HG02759 (cell line): ENCODE measurements around the gene TCF7L2.

Experiments used
- ATAC-seq: cut with Tn5 transposase; IDR thresholded peaks from one replicate; pipeline ENCODE4 v1.9.1; 2021; ENCODE audit warnings: mild to moderate bottlenecking, moderate library complexity; ENCODE audit not compliant: unreplicated experiment

The TCF7L2 gene

DNA sequence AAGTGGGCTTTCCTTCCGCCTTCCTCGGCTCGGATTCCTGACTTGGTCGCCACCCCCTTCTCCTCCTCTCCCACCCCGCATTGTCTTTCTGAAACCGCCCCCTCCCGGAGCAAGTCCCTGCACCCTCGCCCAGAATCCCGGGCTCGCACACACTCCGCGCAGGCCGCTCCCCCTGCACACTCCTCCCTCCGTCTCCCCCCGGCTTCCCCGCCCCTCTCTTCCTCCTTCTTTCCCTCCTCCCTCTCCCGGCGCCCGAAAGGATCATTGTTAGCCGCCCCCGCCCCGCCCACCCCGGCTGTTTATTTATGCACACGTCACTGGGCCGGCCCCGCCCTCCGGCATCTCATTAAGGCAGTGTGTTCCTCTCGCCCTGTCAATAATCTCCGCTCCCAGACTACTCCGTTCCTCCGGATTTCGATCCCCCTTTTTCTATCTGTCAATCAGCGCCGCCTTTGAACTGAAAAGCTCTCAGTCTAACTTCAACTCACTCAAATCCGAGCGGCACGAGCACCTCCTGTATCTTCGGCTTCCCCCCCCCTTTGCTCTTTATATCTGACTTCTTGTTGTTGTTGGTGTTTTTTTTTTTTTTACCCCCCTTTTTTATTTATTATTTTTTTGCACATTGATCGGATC, at the start of gene TCF7L2:
Gene TCF7L2, plus strand, starts transcription at position 373 of the 633 bp plus-strand sequence. CDS start 510 bp downstream, outside the sequence.
- ATAC-seq: peak; percentile 54

DNA sequence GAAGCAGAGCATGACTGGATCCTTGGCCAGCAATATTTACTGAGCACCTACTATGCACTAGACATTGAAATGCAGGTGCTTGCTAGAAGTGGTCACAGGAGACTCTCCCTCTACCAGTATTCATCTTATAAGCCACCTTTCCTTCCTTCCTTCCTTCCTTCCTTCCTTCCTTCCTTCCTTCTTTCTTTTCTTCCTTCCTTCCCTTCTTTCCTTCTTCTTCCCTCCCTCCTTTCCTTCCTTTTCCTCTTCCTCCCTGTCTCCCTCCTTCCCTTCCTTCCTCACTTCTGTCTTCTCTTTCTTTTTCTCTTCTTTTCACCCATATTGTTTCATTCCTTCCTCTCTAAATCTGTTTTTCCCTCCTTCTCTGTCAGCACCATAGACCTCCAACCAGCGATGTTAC, 47.3 kb upstream of the TCF7L2 start:
- ATAC-seq: no peak

DNA sequence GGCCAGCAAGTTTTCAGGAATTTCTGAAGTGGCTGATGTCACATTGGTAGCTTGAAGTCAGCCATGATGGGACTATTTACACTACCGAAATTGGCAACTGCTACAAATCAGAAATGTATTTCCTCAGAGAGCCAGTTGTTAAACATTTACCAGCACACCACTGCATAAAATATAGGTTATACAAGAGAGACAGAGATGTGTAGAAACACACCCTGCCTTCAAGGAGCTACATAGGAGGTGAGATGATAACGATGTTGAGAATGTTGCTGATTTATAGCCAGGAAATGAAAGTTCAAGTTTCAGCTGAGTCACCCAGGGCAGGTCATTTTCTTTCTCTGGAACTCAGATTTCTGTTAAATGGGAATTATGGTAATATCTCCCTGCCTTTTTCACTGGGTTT, 46.0 kb upstream of the TCF7L2 start:
- ATAC-seq: no peak

DNA sequence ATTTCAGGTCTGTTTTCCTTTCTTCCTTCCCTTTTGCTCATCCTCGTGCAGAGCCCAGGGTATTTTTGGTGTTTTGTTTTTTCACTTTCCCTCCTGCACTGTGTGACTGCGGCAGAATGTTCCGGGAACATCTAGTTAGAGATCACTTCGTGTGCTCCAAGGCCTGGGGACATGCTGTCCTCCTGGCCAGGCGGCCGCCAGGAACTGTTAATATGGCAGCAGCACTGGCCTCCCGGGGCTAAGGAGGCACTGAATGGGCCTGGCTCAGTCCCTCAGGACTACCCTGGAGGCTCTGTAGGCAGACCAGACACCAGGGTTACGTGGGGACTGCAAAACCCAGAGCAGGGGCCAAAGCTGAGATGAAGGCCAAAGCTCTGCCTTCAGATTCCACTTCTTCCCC, 43.1 kb upstream of the TCF7L2 start:
- no peak for ATAC-seq

DNA sequence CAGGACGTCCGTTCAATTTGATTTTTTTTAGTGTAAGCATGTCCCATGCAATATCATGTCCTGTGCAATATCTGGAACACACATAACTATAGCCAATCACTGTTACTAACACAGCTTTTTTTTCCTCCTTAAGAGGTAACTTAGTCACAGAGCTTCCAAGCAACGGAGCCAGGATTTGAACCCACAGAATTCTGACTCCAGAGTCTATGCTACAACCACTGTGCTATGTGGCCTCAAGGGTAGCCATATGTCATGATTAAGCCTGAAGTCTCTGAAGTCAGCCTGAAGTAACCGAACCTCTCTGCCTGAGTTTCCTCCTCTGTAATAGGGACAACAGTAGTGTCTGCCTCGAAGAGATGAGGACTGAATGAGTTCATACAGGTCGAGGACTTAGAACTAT, 42.2 kb upstream of the TCF7L2 start:
- no peak for ATAC-seq

DNA sequence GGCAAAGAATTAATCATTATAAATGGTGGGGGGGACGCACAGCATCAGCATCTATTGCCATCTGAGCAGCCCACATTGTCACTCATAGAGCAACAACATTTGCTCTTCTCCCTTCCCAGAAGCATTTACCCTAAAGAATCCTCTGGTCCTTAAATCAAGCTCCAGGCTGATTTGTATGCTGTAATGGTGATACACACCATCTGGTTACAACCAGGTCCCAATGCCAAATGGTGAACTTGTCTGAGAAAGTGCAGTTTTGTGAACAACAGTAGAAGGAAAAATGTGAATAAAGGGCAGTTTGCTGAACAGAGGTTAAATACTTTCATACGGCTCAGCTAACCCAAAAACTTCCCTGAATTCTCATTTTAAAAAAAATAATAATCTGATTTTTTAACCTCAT, 38.8 kb upstream of the TCF7L2 start:
- ATAC-seq: no peak

DNA sequence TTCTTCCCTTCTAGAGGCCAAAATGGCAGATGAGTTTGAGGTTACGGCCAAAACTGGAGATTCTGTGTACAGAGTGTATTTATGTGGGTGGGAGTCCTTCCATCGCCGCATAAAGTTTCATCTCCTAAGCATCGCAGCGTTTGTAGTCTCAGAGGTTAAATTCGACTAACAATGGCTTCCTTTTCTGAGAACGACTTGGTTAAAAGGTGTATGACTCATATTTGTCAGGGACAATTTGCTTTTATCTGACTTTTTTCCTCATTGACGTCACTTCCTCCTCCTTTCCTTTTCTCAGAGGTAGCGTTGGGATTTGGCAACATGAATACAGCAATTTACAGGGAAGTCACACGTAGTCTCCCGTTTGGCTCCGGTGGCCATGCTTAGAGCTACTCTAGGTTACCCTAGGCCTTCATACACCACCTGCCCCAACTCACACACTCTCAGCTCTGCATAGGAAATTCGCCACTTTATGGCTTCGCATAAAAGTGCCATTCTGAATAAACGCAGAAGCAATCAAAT, 37.6 kb upstream of the TCF7L2 start:
- ATAC-seq: no peak

DNA sequence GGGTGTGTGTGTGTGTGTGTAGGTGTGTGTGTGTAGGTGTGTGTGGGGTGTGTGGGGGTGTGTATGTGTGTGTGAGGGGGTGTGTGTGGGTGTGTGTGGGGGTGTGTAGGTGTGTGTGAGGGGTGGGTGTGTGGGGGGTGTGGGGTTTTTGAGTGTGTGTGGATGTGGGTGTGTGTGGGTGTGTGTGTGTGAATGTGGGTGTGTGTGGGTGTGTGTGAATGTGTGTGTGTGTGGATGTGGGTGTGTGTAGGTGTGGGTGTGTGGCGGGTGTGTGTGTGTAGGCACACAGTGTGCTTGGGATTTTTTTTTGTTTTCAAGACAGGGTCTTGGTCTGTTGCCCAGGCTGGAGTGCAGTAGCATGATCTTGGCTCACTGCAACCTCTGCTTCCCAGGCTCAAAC, 36.8 kb upstream of the TCF7L2 start:
- no peak for ATAC-seq

DNA sequence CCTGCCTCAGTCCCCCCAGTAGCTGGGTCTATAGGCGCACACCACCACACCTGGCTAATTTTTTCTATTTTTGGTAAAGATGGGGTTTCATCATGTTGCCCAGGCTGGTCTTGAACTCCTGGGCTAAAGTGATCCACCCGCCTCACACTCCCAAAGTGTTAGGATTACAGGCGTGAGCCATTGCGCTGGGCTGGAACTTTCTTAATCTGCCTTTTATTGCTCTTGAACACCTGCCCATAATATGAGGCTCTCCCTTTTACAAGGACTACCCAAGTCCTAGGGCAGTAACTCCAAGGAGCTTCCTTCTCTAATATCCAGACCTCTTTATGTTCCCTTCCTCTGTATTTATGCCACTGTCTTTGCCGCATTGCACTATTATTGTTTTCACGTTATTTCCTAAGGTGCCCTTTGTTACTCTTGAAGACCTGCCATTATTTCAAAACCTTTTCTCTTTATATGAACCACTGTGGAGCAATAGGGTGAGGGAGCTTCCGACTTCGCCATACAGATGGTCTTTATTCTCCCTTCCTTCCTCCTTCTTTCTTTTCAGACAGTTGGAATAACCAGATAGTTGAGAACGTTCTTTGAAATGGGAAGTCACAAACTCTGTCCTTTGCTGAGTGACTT, 36.3 kb upstream of the TCF7L2 start:
- ATAC-seq: no peak

DNA sequence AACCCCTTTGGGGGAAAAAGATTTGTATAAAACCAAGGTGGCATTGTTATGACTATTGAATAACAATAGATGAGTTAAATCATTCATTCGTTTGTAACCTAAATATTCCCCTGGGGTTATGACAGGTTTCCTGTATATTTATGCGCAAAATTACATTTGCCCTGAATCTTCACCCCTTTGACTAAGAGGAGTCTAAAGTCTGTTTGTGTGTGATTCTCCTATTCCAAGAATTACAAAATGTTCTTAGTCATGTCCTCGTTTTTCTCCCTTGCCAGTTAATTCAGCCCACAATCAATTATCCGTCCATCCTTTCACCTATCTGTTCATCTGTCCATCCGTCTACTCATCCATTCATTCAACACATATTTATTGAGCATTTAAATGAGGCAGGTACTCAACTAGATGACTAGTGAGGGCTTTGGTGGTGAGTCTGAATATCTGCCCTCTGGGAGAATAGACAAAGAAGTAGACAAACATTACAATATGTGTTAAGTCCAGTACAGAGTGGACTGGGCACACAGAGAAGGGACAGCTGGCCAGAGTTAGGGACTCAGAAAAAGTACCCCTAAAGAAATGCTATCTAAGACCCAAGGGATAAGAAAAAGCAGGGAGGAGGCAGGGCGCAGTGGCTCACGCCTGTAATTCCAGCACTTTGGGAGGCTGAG, 35.6 kb upstream of the TCF7L2 start:
- no peak for ATAC-seq

DNA sequence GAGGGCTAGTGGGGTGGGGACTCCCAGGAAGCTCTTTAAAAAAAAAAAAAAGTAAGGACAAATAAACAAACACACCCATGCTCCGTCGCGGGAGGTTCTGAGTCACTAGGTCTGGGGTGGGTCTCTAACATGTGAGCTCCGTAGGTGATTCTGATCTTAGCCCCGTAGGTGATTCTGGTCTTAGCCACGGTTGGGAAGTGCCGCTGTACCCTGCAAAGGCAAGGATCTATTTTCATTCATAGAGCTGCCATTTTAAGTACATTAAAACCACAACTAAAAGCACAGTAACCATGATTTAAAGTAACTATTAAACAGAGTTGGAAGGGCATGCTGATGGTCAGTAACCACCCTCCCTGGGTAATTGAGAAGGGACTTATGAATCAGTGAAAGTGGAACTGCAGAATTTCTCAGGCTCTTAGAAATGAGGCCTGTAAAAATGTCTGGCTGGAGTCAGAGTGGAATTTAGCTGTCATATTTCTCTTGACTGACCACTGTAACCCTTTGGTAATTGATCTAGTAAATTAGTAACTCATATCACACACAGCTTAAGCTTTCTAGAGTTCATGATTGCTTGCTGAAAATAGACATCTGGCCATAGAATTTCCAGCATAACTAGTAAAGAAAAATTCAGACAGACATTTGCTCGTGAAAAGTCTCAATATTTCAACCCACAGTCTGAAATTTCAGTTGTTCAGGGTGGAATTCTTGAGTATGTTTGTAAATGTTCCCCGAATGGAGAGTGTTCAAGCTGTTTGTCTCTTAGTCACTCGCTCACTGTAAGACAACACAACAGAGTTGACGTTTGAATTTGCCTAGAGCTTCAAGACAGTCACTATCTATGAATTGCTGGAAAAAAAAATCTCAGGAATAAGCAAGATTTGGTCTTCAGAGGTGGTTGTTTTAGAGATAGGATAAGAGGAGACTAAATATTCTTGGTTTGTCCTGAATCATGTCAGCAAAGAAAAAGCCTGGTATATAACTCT, 34.2 kb upstream of the TCF7L2 start:
- no peak for ATAC-seq

DNA sequence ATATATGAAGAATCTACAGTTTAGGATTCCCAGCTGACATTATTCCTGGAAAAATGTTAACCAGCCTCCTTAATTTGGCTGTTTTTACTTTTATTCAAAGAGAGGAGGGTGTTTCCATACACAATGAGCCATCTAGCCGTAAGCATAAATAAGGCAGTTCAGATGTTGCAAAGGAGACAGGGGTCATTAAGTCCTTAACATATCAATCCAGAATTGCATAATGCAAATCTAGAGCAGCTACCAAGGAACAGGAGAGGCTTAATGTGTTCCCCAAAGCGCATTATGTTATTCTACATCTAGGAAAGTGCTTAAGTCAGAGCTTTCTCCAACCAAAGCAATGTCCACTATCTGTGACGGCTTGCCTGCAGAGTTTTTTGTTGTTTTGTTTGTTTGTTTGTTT, 32.4 kb upstream of the TCF7L2 start:
- ATAC-seq: no peak

DNA sequence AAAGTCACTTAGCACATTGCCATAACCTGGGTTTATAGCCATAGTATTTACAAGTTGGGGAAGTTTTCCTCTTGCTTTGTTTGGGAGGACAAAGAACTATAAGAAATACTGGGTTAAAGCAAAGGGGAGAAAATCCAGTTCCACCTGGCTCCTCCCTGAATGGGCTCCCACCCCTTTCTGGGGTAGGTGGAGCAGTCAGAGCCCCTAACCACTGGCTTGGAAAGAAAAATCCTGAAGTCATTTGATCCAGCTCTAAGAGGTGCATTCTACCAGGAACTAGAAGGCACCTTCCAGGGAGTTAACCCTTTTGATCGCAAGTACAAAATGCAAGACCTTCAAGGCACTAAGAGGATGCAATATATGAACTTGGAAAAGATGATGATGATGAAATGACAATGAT, 31.3 kb upstream of the TCF7L2 start:
- no peak for ATAC-seq

DNA sequence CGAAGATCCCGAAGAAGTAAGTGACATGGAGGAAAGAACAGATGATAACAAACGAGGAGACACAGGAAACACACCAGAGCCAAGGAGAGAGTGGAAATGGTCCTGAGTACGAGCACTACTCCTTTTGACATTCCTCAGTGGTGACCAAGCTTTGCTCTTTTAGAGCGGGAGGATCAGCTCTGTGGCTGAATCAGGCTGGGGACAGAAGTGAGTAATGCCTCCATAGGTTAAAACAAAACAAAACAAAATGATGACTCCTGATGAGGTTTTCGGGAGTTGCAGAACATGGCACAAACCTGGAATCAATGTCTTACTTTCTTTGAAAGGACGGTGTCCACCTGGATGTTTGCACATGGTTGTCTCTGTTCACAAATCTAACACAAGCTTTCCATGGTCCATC, 30.3 kb upstream of the TCF7L2 start:
- ATAC-seq: no peak

DNA sequence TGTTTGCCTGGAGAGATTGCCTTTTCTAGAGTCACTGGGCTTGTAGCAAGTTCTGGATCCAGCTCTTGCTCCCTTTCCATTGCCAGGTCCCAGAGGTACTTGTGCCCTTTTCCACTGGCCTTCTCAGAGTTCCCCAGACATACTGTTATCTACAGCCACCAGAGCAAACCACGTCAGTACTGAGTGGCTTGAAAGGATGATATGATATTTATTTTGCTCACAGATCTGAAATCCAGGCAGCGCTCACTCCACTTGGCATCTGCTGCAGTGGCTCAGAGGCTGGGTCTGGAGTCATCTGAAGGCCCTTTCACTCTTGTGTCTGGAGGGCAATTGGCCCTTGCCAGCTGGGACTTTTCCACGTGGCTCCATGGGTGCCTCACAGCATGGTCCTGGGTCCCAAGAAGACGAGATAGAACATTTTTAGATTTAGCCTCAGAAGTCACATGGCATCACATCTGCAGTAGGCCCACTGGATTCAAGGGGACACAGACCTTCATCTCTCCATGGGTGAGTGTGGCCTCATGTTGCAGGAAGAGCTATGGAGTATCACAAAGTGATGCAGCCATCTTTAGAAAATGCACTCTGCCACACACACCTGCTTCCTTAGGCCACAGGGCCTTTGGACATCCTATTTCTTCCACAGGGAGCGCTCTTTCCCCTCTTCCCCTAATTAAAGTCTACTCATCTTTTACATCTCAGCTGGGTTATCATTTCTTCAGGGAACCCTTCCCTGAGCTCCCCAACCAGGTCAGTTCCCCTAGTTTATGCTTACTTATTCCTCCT, 22.9 kb upstream of the TCF7L2 start:
- no peak for ATAC-seq

DNA sequence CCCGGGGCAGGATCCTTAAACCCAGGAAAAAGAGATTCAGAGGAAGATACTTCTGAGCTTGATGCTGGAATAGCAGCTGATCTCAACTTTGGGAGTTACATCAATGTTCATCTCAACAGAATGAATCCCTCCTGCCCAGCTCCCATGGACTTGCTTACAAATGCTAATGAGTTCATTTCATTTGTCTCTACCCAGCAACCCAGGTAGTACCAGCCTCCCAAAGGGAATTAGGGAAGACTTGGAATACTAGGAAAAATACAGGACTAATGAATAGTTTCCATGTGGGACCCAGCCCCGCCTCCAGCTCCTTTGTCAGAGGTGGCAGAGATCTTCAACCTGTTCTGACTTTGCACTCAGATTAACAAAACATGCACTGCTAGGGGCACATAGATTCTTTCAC, 22.1 kb upstream of the TCF7L2 start:
- no peak for ATAC-seq

DNA sequence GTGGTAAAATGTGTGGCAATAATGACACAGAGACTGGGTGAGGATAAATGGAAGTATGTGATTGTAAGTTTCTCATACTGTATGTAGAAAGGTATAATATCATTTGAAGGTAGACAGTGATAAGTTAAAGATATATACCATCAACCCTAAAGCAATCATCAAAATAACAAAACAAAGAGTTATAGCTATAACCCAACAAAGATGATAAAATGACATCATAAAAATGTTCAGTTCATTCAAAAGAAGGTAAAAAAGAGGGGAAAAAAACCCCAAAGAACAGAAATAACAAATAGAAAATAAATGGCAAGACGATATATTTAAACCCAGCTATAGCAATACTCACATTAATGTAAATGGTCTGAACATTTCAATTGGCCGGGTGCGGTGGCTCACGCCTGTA, 17.4 kb upstream of the TCF7L2 start:
- no peak for ATAC-seq

DNA sequence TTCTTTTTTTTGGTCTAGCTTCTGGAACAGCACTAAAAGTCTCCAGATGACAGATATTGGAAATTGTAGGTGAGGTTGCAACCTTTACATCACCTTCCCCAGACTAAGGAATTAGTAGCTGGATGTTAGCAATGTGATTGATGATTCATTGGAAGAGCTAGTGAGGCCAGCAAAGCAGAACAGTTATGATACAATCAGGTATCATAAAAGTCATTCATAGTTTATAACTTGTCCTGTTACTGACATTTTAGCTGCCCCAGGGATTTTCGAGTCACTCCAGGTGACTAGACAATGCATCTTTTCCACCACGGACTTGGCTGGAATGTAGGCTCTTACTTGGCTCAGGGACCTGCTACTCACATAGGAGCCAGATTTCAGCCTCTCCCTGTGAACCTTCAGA, 15.9 kb upstream of the TCF7L2 start:
- no peak for ATAC-seq

DNA sequence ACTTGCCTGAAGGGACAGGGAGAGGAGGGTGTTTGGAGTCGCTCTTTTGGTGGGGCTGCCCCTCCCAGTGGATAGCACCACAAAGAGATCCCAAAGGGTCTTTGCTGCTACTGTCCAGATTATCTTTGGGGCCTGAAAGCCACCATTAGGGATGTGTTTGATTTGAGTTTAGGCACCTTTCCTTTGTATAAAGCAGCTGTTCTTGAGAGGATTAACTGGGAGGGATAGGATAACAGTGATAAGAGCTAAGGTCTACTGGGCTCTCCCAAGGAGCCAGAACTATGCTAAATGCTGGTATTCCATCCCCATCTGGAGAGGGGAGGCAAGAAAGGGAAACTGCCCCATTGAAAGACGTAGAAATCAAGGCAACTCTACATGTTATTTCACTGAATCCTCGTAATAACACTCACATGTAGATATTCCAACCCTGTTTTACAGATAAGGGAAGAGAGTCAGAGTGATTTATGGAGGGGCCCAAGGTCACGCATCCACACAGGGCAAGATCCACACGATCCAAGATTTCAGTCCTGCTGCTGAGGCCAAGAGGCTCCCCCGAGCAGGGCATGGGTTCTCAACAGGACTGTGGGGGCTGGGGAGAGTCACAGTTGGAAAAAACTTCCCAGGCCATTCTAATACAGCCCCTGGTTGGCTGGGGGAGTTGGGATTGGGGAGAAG, 11.1 kb upstream of the TCF7L2 start:
- no peak for ATAC-seq

DNA sequence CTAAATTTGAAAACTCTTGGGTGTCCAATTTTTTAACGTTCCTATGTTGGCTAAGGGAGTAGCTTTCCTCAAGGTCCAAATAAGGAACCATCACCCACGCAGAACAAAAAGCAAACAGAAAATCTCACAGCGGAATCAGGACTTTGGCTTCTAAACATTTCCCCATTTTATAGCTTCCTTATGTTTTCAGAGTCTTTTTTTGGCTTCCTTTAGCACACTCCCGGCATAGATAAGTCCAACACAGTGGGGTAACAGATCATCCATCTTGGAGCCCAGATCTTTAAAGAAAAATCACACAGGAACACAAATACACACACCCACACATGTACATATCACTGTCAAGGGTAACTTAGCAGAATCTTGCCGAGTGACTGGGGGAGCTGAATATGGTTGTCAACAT, 4.2 kb upstream of the TCF7L2 start:
- no peak for ATAC-seq
